ENCODE measurements around the gene TMEM171. TPM values are rescaled to one million over a fixed set of nuclear protein-coding genes. Genes with fewer than 3 reads are reported as not detected.

The TMEM171 gene
- total and polyA plus RNA-seq, 4 donors: 1.0 to 2.1 (median 1.4) TPM; not detected in 1

- TF ChIP-seq JUND (IDR thresholded peaks at IDR 0.05): no peak
Observed at GRCh38 chr5:73135021-73135420, 14.6 kb downstream of the TMEM171 start (continued).

GRCh38 chr5:73135429-73136054 lies 15.2 kb downstream of the TMEM171 start:
- H3K27ac ChIP-seq (ENCODE audit: low read depth in 1 of 2, low read length in 2 of 2): no peak overlapping the region
- DNase-seq (ENCODE audit: low spot score): no peak

DNA sequence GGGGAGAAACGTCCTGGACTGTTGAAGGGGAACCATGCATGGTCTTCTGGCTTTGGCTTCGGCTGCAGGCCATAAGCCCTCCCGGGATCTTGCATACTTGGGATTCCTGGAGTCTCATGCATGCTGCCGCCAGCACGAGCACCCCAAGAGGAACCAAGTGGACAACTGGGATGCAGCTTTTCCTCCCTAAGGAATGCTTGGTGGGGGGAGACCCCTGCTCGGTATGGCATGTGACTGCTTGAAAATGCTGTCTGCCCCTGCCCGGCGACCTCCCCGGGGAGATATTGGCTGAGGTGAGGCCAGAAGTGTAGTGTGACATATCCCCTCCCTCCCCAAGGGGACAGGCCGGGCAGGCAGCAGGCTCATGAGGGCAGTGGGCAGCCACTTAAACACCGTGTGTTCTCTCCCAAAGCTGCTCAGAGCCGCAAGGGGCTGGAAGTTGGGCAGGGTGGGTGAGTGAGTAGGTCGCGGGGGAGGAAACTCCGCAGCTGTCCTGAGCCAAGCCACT lies 15.7 kb downstream of the TMEM171 start:
- Histone ChIP-seq H3K27ac (ENCODE audit: low read depth in 1 of 2, low read length in 2 of 2) (no peak overlapping the region), H3K9me3 (ENCODE audit: control insufficient read depth in 4 of 4, low read length in 3 of 4) (no peaks in the 10 kb centered on the region), H3K4me1 (ENCODE audit: control insufficient read depth in 4 of 4, insufficient read depth in 4 of 4, low read length in 3 of 4) (no peaks in the 10 kb centered on the region), H3K9ac (ENCODE audit: low read depth in 1 of 2, low read length in 2 of 2) (no peak overlapping the region), H3K36me3 (ENCODE audit: control insufficient read depth in 4 of 4, insufficient read depth in 3 of 4, low read depth in 1 of 4, low read length in 3 of 4) (no peaks in the 10 kb centered on the region), H3K27me3 (ENCODE audit: control insufficient read depth in 4 of 4, insufficient read depth in 4 of 4, low read length in 3 of 4) (no peaks in the 10 kb centered on the region), H3K4me3 (ENCODE audit: low read depth in 1 of 3, low read length in 3 of 3) (no peak overlapping the region)
- DNase-seq (ENCODE audit: low spot score): no peak
- TF ChIP-seq ZBTB33 (IDR thresholded peaks at IDR 0.05): no peak
- no peak for TF ChIP-seq MAX (IDR thresholded peaks at IDR 0.05)
- TF ChIP-seq FOXA2 (IDR thresholded peaks at IDR 0.05): no peak
- no peak for TF ChIP-seq EGR1 (IDR thresholded peaks at IDR 0.05; ENCODE audit: low read depth in 2 of 2)
- no peak for TF ChIP-seq RAD21 (IDR thresholded peaks at IDR 0.05)
- no peak for TF ChIP-seq JUND (IDR thresholded peaks at IDR 0.05)
- no peak for TF ChIP-seq CTCF (IDR thresholded peaks at IDR 0.05; ENCODE audit: low read depth, low read length, missing input control)
- TF ChIP-seq HNF4G (IDR thresholded peaks at IDR 0.05): no peak
- TF ChIP-seq YY1 (IDR thresholded peaks at IDR 0.05): no peak
- no peak for TF ChIP-seq NR2F2 (IDR thresholded peaks at IDR 0.05)
- no peak for TF ChIP-seq RXRA (IDR thresholded peaks at IDR 0.05)
- no peak for TF ChIP-seq SP1 (IDR thresholded peaks at IDR 0.05)
- no peak for TF ChIP-seq HNF4A (conservative IDR thresholded peaks at IDR 0.05)
- TF ChIP-seq, protein P1, sequence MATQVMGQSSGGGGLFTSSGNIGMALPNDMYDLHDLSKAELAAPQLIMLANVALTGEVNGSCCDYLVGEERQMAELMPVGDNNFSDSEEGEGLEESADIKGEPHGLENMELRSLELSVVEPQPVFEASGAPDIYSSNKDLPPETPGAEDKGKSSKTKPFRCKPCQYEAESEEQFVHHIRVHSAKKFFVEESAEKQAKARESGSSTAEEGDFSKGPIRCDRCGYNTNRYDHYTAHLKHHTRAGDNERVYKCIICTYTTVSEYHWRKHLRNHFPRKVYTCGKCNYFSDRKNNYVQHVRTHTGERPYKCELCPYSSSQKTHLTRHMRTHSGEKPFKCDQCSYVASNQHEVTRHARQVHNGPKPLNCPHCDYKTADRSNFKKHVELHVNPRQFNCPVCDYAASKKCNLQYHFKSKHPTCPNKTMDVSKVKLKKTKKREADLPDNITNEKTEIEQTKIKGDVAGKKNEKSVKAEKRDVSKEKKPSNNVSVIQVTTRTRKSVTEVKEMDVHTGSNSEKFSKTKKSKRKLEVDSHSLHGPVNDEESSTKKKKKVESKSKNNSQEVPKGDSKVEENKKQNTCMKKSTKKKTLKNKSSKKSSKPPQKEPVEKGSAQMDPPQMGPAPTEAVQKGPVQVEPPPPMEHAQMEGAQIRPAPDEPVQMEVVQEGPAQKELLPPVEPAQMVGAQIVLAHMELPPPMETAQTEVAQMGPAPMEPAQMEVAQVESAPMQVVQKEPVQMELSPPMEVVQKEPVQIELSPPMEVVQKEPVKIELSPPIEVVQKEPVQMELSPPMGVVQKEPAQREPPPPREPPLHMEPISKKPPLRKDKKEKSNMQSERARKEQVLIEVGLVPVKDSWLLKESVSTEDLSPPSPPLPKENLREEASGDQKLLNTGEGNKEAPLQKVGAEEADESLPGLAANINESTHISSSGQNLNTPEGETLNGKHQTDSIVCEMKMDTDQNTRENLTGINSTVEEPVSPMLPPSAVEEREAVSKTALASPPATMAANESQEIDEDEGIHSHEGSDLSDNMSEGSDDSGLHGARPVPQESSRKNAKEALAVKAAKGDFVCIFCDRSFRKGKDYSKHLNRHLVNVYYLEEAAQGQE (IDR thresholded peaks at IDR 0.05): no peak
- TF ChIP-seq, protein P2, sequence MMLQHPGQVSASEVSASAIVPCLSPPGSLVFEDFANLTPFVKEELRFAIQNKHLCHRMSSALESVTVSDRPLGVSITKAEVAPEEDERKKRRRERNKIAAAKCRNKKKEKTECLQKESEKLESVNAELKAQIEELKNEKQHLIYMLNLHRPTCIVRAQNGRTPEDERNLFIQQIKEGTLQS (IDR thresholded peaks at IDR 0.05): no peak
- TF ChIP-seq FOXA1 (IDR thresholded peaks at IDR 0.05): no peak
- no peak for TF ChIP-seq TAF1 (conservative IDR thresholded peaks at IDR 0.05)
- TF ChIP-seq GABPA (IDR thresholded peaks at IDR 0.05 in 1 of 2, conservative IDR thresholded peaks at IDR 0.05 in 1 of 2): no peak
- WGBS: 70% methylated on average over 15 of the region's 15 CpGs

More at GRCh38 chr5:73135429-73136054, 15.2 kb downstream of the TMEM171 start:
- H3K9me3 ChIP-seq (ENCODE audit: control insufficient read depth in 4 of 4, low read length in 3 of 4): no peaks in the 10 kb centered on the region
- no peaks in the 10 kb centered on the region for H3K27me3 ChIP-seq (ENCODE audit: control insufficient read depth in 4 of 4, insufficient read depth in 4 of 4, low read length in 3 of 4)
- H3K4me3 ChIP-seq (ENCODE audit: low read depth in 1 of 3, low read length in 3 of 3): no peak overlapping the region
- no peaks in the 10 kb centered on the region for H3K36me3 ChIP-seq (ENCODE audit: control insufficient read depth in 4 of 4, insufficient read depth in 3 of 4, low read depth in 1 of 4, low read length in 3 of 4)
- 78% methylated on average over 6 of the region's 6 CpGs for WGBS
- no peaks in the 10 kb centered on the region for H3K4me1 ChIP-seq (ENCODE audit: control insufficient read depth in 4 of 4, insufficient read depth in 4 of 4, low read length in 3 of 4)
- no peak for TF ChIP-seq RXRA (IDR thresholded peaks at IDR 0.05)
- H3K9ac ChIP-seq (ENCODE audit: low read depth in 1 of 2, low read length in 2 of 2): no peak overlapping the region

Measured in liver (tissue), 9 donors.